Cardiac muscle cell (in vitro differentiated cells and primary cell): ENCODE measurements around the gene NFYA. TPM values are rescaled to one million over a fixed set of nuclear protein-coding genes. Genes with fewer than 3 reads are reported as not detected.
"Not testable (repeated sequence)": the region's sequence is repeated elsewhere in the genome, so short reads cannot be mapped to it uniquely, and the experiment has no call there.

Source experiments
- DNase-seq, 2 donors: peaks; one replicate each; pipeline versions ENCODE4 v3.0.0 to v3.0.0-alpha.2; 2010 to 2017; ENCODE audit warnings: low read depth in 1 of 2, low spot score in 1 of 2
- H3K27ac ChIP-seq: fragments of 200-600 bp; sonication (generic); 2 replicates; pipeline ENCODE4 v1.5.1; 2016
- H3K27me3 ChIP-seq: fragments of 200-600 bp; sonication (generic); 2 replicates; pipeline ENCODE4 v1.6.0; 2016; ENCODE audit warnings: control low read depth
- H3K36me3 ChIP-seq: fragments of 200-600 bp; sonication (generic); 2 replicates; pipeline ENCODE4 v1.5.1; 2016; ENCODE audit warnings: control low read depth
- H3K4me1 ChIP-seq: fragments of 200-600 bp; sonication (generic); 2 replicates; pipeline ENCODE4 v1.8.1; 2017; ENCODE audit warnings: low read depth, mild to moderate bottlenecking, mixed run types
- H3K4me3 ChIP-seq: fragments of 200-600 bp; sonication (generic); 2 replicates; pipeline ENCODE4 v1.5.1; 2016; ENCODE audit warnings: mild to moderate bottlenecking
- H3K9me3 ChIP-seq: fragments of 200-600 bp; sonication (generic); 2 replicates; pipeline ENCODE4 v1.5.1; 2017; ENCODE audit warnings: low read depth, mild to moderate bottlenecking, control low read depth
- CTCF ChIP-seq: IDR thresholded peaks from 2 replicates; pipeline ENCODE4 v1.5.1; 2012; ENCODE audit warnings: low read depth, mild to moderate bottlenecking, low read length
- polyA plus RNA-seq: library from polyadenylated mRNA; unstranded; fragments of >200 nt; fragmentation: Nextera tagmentation; extraction: Ambion mirVana; gene quantifications from 2 replicates; pipeline ENCODE4 v1.2.1, GENCODE V29; 2016
- total RNA-seq: library from RNA; depleted of rRNA; stranded (reverse); fragments of >200 nt; gene quantifications from 2 replicates; pipeline ENCODE4 v1.2.3, GENCODE V29; 2016

Gene NFYA
- total and polyA plus RNA-seq, 2 experiments from 2014 or later, result 8.0 to 14.4 TPM

GRCh38 chr6:41098366-41098765 lies 25.6 kb downstream of the NFYA start:
- TF ChIP-seq CTCF, result no peak
- Histone ChIP-seq H3K4me3 (no peak overlapping the region), H3K36me3 (peaks cover 46% of the 10 kb centered on the region), H3K27me3 (no peaks in the 10 kb centered on the region), H3K9me3 (no peaks in the 10 kb centered on the region), H3K4me1 (no peaks in the 10 kb centered on the region), H3K27ac (no peak overlapping the region)
- peak in 1 of 2 donors; percentile 38 for DNase-seq

- H3K36me3 ChIP-seq, result peaks cover 24% of the 10 kb centered on the region
- no peaks in the 10 kb centered on the region for H3K9me3 ChIP-seq
- no peaks in the 10 kb centered on the region for H3K27me3 ChIP-seq
- no peak for TF ChIP-seq CTCF
- H3K27ac ChIP-seq, result peak overlapping the region; percentile 26
- no peaks in the 10 kb centered on the region for H3K4me1 ChIP-seq
- no peak overlapping the region for H3K4me3 ChIP-seq
- DNase-seq, result peak; percentile 5 to 14
Observed at GRCh38 chr6:41100871-41101287, 28.1 kb downstream of the NFYA start.

- Histone ChIP-seq H3K4me1 (no peaks in the 10 kb centered on the region), H3K36me3 (peaks cover 1% of the 10 kb centered on the region), H3K4me3 (no peak overlapping the region), H3K27ac (no peak overlapping the region), H3K27me3 (no peaks in the 10 kb centered on the region), H3K9me3 (no peaks in the 10 kb centered on the region)
- no peak for DNase-seq
- TF ChIP-seq CTCF, result no peak
Observed at GRCh38 chr6:41103847-41104246, 31.1 kb downstream of the NFYA start.

- Histone ChIP-seq H3K27me3 (no peaks in the 10 kb centered on the region), H3K36me3 (no peaks in the 10 kb centered on the region), H3K4me3 (no peak overlapping the region), H3K27ac (no peak overlapping the region), H3K9me3 (no peaks in the 10 kb centered on the region), H3K4me1 (no peaks in the 10 kb centered on the region)
- no peak for TF ChIP-seq CTCF
- no peak for DNase-seq
Observed at GRCh38 chr6:41111017-41111416, 38.2 kb downstream of the NFYA start.

GRCh38 chr6:41115027-41115426 lies 42.3 kb downstream of the NFYA start:
- not testable (repeated sequence) for H3K27ac ChIP-seq, DNase-seq, H3K4me3 ChIP-seq, H3K4me1 ChIP-seq, H3K9me3 ChIP-seq, H3K27me3 ChIP-seq, H3K36me3 ChIP-seq

- H3K4me1 ChIP-seq, result peaks cover 12% of the 10 kb centered on the region
- no peak overlapping the region for H3K27ac ChIP-seq
- TF ChIP-seq CTCF, result no peak
- no peaks in the 10 kb centered on the region for H3K27me3 ChIP-seq
- H3K9me3 ChIP-seq, result no peaks in the 10 kb centered on the region
- no peaks in the 10 kb centered on the region for H3K36me3 ChIP-seq
- H3K4me3 ChIP-seq, result no peak overlapping the region
- DNase-seq, result no peak
Observed at GRCh38 chr6:41119508-41119907, 46.7 kb downstream of the NFYA start.
